Measurements from ENCODE around the gene CDC42BPG.
A peak's percentile ranks its signal among the peaks of the same experiment; 100 is the strongest.

The CDC42BPG gene

GRCh38 chr11:64787526-64788320 is 56.7 kb downstream of the CDC42BPG start:
- DNase-seq: no peak

GRCh38 chr11:64786308-64786707 is 58.1 kb downstream of the CDC42BPG start:
- DNase-seq: no peak

- no peak for DNase-seq
Measured at GRCh38 chr11:64784813-64785581, 59.5 kb downstream of the CDC42BPG start.

- DNase-seq: peak; percentile 98
Measured at GRCh38 chr11:64778473-64779298, 65.8 kb downstream of the CDC42BPG start, which contains the start of gene SF1. TSS of gene SF1 (minus strand) at chr11:64778542. CDS start at chr11:64778392, 150 bp downstream.

- no peak for DNase-seq
Measured at GRCh38 chr11:64778223-64778472, 66.3 kb downstream of the CDC42BPG start.

- peak; percentile 69 for DNase-seq
Measured at GRCh38 chr11:64777449-64778222, 66.8 kb downstream of the CDC42BPG start.

- no peak for DNase-seq
Measured at GRCh38 chr11:64776875-64777274, 67.6 kb downstream of the CDC42BPG start.

- no peak for DNase-seq
Measured at GRCh38 chr11:64776425-64776824, 68.0 kb downstream of the CDC42BPG start.

GRCh38 chr11:64774144-64774543 is 70.3 kb downstream of the CDC42BPG start:
- no peak for DNase-seq
